Hepatic stellate cell (primary cell): Measurements from ENCODE around the gene CCDC120.

Experiments
- DNase-seq: peaks from one replicate; pipeline ENCODE4 v3.0.0; 2011; ENCODE audit warnings: low spot score

The CCDC120 gene

DNA sequence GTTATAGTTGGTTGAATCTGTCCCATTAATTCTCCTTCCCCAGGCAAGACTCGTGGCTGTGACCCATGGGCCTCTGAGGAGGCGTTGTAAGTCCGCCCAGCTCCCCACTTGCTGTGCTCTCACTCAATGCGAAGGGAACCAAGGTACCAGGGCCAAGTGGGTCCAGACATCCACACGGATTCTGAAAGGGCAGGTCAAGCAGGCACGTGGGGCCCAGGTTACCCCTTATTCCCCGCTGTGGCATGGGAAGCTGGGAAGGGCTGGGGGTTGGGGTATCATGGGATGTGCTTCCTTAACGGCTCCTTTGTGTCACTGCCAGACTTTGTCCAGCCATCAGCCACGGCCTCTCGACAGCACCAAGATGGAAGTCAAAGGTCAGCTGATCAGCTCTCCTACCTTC lies 3.1 kb downstream of the CCDC120 start:
- no peak for DNase-seq

DNA sequence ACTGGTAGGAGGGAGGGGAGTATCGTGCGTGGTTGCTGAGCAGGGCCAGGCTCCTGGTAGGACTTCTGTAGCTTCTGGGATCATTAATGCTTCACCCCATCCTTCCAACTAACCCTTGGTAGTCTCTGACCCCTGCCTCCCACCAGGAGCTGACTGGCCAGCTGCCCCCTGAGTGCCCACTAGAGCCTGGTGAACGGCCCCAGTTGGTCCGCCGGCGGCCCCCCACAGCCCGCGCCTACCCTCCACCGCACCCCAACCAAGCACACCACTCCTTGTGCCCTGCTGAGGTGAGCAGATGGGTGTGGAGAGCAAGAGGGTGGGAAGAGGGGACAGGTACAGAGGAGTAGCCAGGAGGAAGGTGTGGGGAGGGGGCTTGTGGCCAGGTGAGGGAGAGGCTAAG lies 4.9 kb downstream of the CCDC120 start:
- DNase-seq, result no peak

DNA sequence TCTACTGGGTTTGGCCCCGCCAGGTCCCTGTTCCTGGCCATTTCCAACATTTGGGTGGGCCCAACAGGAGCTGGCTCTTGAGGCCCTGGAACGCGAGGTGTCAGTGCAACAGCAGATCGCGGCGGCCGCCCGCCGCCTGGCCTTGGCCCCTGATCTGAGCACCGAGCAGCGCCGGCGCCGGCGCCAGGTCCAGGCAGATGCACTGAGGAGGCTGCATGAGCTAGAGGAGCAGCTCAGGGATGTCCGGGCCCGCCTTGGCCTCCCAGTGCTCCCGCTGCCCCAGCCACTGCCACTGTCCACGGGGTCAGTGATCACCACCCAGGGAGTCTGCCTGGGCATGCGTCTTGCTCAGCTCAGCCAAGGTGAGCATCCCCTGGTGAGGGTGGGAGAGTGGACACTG lies 5.5 kb downstream of the CCDC120 start:
- DNase-seq, result no peak

GRCh38 chrX:49064735-49065134 lies 5.9 kb downstream of the CCDC120 start:
- no peak for DNase-seq

GRCh38 chrX:49066278-49066677 lies 7.5 kb downstream of the CCDC120 start:
- no peak for DNase-seq

GRCh38 chrX:49066690-49067089 lies 7.9 kb downstream of the CCDC120 start:
- DNase-seq, result no peak

DNA sequence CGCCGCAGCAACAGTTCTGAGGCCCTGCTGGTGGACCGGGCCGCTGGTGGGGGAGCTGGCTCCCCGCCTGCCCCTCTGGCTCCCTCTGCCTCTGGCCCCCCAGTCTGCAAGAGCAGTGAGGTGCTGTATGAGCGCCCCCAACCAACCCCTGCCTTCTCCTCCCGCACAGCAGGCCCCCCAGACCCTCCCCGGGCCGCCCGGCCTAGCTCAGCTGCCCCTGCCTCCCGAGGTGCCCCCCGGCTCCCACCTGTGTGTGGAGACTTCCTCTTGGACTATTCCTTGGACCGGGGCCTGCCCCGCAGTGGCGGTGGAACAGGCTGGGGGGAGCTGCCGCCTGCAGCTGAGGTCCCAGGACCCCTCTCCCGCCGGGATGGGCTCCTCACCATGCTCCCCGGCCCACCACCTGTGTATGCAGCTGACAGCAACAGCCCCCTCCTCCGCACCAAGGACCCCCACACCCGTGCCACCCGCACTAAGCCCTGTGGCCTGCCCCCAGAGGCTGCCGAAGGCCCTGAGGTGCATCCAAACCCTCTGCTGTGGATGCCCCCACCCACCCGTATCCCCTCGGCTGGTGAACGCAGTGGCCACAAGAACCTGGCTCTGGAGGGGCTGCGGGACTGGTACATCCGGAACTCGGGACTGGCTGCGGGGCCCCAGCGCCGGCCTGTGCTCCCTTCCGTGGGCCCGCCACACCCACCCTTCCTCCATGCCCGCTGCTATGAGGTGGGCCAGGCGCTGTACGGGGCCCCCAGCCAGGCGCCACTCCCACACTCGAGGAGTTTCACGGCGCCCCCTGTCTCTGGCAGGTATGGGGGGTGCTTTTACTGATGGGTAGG lies 8.7 kb downstream of the CCDC120 start:
- no peak for DNase-seq

DNA sequence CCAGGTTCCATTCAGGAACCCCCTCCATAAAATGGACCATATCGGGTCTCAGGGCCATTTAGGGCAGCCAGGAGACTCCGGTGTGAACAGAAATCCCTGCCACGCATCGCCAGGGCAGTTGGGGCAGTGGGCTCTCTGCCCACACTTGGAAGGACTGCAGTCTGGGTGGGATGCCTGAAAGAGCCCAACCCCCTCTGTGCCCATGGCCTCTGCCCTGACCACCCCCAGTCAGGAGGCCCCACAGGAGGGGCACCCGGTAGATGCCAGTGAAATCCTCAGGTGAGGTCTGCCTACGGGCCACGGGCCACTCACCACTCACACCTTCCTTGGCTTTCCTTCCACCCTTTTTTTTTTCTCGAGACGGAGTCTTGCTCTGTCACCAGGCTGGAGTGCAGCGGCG lies 10.2 kb downstream of the CCDC120 start:
- DNase-seq, result no peak

DNA sequence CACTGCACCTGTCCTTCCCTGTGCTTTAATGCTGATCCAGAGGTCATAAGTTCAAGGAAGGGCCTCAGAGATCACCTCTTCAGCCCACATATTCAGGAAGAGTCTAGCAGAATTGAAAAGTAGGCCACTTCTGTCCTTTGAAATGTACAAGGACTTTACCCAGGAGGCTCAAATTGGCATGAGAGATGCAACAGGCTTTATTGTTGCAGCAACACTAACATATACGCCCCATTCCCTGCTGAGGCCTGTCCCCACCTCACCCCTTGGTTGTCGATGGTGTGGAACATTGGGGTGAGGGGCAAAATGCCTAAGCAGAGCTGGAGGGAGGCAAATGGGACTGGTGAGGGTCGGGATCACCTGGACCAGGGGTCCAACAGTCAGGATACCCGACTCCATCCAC lies 12.2 kb downstream of the CCDC120 start:
- no peak for DNase-seq

DNA sequence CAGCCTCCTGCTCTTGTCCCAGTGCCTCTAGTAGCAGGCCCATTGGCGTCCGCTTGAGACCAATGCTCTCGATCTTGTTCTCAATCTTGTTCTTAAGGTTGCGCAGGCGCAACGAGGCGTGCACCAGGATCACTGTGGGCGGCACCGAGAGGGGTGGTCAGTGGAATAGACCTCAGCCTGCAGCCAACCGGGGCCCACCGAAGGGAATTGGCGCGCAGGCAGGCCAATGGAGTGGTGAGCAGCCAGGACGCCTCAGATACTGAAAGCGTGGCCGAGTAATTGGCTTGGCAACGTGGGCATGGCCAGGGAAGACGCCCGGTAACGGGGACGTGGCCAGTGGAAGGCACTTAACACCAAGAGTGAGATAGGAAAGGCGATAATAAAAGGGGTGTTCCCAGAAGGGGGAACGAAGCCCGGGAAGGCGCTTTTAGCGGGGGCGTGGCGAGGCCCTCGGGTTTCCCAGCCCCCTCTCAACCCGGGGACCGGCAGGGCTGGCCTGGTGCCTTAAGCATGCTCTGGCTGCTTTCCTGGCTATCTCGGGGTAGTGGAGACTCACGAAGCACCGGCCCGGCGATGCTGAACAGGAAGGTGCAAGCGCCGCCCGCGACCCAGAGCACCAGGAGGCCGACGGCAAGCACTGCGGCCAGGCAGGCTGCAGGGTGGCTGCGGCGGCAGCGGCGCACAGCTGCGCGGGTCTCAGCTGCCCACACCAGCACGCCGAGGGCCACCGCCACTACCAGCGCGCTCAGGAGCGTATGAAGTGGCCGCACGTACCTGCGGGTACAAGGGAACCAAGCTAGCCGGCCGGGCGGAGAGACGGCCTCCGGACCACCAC lies 13.3 kb downstream of the CCDC120 start:
- peak; percentile 91 for DNase-seq

DNA sequence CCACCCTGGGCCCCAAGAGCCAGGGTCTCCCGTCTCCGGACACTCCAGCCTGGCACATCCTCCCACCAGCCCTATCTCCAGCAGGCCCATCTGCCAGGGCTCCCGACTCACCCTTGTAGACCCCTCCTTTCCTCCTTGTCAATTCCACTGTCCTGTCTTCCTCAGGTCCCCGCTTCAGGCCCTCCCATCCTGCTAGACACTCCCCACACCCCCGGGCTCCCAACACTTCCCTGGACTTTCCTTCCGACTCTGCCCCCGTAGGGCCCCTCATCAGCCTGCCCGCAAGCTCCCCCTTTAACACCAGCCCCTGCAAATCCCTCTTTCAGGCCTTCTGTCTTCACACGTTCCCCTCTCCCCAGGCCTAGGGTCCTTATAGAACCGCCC lies 13.9 kb downstream of the CCDC120 start:
- DNase-seq, result no peak

DNA sequence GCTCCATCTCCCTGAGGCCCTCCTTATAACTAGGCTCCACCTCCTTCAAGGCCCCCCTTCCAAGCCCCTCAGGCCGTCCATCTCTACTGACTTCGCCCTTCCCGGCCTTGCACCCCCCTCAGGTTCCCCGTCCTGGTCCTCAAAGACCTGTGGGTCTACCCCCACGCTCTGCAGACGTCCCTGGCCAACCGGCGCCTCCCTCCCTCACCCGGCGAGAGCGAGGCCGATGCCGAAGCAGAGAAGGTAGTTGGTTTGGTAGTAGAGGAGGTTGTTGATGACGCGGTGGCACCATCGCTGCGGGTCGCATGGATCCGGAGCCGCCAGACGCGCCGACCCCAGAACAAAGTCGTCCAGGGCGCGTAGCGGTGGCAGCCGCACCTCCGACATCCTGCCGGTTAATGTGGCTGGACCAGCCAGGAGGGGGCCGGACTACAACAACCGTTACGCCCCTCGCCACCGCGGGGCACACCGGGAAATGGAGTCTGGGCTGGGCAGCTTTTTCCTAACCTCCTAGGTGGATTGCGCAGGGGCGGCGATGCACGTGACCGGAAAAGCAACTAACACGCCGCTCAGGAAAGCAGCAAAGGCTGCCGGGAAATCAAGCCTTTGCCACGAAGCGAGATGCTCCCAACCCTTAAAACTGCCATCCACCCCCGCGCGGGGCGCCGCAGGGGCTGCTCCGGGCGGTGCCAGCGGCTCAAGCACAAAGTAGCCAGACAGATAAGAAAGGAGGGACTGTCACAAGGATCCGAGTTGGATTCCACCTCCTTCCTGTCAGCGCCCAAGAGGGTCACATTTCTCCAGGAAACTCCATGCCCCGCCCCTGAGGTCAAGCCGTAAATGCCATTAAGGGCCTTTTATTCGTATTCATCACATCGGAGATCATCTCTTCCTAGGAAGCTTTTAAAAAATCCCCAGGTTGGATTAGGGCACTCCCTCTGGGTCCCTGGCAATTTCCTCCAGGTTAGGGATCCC lies 15.1 kb downstream of the CCDC120 start, which contains the start of gene PRAF2:
Gene PRAF2 (minus strand): TSS at position 402 of the 975 bp plus-strand sequence. CDS start 15 bp downstream, at position 387.
- peak; percentile 92 for DNase-seq

GRCh38 chrX:49075347-49075746 lies 16.5 kb downstream of the CCDC120 start:
- no peak for DNase-seq

DNA sequence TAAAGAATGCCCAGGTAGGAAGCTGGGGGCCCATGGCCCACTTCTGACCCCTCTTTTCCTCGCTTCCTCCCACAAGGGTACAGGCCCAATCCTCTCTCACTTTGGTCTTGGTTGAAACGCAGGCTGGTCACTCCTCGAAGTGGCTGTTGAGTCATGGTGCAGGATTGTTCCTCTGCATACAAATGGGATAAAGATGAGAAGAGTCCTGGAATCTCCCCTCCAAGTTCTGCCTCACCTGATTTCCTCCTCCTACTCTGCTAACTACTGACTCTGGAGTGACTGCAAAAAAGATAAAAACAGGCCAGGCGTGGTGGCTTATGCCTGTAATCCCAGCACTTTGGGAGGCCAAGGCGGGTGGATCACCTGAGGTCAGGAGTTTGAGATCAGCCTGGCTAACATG lies 19.1 kb downstream of the CCDC120 start:
- DNase-seq, result no peak

GRCh38 chrX:49079489-49080428 lies 21.0 kb downstream of the CCDC120 start, which contains the start of gene WDR45:
Gene WDR45, minus strand, starts transcription at chrX:49079887. Its CDS starts 1,792 bp downstream, at chrX:49078095.
- DNase-seq, result peak; percentile 87

GRCh38 chrX:49082271-49082871 lies 23.6 kb downstream of the CCDC120 start:
- DNase-seq, result no peak

GRCh38 chrX:49089553-49089952 lies 30.8 kb downstream of the CCDC120 start:
- DNase-seq, result no peak

DNA sequence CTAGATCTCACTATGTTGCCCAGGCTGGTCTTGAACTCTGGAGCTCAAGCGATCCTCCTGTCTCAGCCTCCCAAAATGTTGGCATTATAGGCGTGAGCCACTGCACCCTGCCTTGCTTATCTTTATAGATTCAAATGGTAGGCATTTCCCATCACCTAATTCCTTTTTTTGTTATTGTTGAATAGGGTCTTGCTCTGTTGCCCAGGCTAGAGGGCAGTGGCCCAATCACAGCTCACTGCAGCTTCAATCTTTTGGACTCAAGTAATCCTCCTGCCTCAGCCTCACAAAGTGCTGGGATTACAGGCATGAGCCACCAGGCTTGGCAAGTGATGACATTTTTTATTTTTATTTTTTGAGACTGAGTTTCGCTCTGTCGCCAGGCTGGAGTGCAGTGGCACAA lies 37.6 kb downstream of the CCDC120 start:
- no peak for DNase-seq

DNA sequence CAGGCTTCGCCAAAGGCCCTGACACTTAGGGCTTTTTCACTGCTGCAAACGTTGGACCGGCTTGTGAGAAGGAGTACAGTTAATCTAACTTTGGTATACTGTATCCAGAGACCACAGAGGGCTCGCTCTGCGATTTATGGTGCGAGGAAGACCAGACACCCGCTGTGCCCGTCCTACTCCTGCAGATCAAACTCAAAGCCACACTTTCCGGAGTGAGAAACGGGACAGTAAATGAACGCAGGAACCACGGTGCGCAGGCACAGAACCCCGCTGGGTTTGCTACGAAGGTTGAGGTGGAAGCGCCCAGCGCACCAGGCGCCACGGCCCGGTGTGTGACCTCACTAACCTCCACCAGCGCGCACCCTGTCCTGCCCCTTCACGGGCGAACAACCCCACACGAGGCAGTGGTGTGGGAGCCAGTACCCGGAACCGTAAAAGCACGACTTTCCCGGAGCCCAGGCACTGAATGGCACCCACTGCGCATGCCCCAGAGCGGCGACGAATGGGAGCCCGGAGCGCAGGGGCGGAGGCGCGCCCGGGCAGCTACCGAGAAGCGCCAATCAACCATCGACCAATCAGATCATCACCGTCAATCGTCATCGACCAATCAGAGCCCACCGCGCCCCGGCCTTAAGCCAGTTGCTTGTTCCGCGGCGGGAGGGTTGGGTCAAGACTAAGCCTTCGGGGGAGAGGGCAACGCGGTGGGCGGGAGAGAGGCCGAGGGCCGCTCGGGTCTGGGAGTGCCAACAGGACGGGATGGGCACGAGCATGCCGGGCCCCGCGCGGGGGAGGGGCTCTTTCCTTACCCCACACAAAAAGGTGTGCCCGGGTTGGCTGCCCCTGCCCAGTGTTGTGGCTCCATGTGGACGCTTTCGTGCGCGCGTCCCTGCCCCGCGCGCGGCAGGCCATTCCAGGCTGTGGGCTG lies 42.2 kb downstream of the CCDC120 start:
- peak; percentile 99 for DNase-seq
